H9 (cell line): ENCODE data around the gene CEP120. TPM values are rescaled to one million over a fixed set of nuclear protein-coding genes. Genes with fewer than 3 reads are reported as not detected.

ENCODE experiments used
- DNase-seq: peaks from one replicate; pipeline ENCODE4 v3.0.0-alpha.2; 2017
- H2AFZ ChIP-seq: one replicate; pipeline ENCODE4 v1.6.1; 2013; ENCODE audit warnings: mild to moderate bottlenecking, low read length, control low read depth, moderate library complexity
- H2AK5ac ChIP-seq: 2 replicates; pipeline ENCODE4 v1.6.1; 2013; ENCODE audit warnings: low read length, control low read depth, mixed read lengths; ENCODE audit not compliant: insufficient read length
- H2BK120ac ChIP-seq: one replicate; pipeline ENCODE4 v1.6.1; 2013; ENCODE audit warnings: low read depth, mild to moderate bottlenecking, low read length, control low read depth, inconsistent platforms; ENCODE audit not compliant: poor library complexity, severe bottlenecking
- H2BK12ac ChIP-seq: 2 replicates; pipeline ENCODE4 v1.6.1; 2013; ENCODE audit warnings: low read length, control low read depth, mixed read lengths, low read depth; ENCODE audit not compliant: insufficient read length
- H2BK15ac ChIP-seq: 2 replicates; pipeline ENCODE4 v1.6.1; 2013; ENCODE audit warnings: low read depth, low read length, control low read depth
- H2BK20ac ChIP-seq: one replicate; pipeline ENCODE4 v1.6.1; 2013; ENCODE audit warnings: low read depth, mild to moderate bottlenecking, low read length, control low read depth, inconsistent platforms; ENCODE audit not compliant: poor library complexity, severe bottlenecking
- H2BK5ac ChIP-seq: 2 replicates; pipeline ENCODE4 v1.6.1; 2013; ENCODE audit warnings: low read length, control low read depth, mixed read lengths; ENCODE audit not compliant: insufficient read length
- H3K14ac ChIP-seq: 2 replicates; pipeline ENCODE4 v1.6.1; 2013; ENCODE audit warnings: low read length, control low read depth; ENCODE audit not compliant: insufficient read depth
- H3K18ac ChIP-seq: 2 replicates; pipeline ENCODE4 v1.6.1; 2013; ENCODE audit warnings: low read depth, mild to moderate bottlenecking, mixed read lengths, low read length, control low read depth; ENCODE audit not compliant: insufficient read length
- H3K23ac ChIP-seq: 2 replicates; pipeline ENCODE4 v1.6.1; 2013; ENCODE audit warnings: low read length, control low read depth, mixed read lengths, low read depth; ENCODE audit not compliant: insufficient read length
- H3K23me2 ChIP-seq: 2 replicates; pipeline ENCODE4 v1.6.1; 2013; ENCODE audit warnings: low read depth, mild to moderate bottlenecking, mixed read lengths, low read length, control low read depth; ENCODE audit not compliant: insufficient read length, poor library complexity, severe bottlenecking
- H3K27ac ChIP-seq: 2 replicates; pipeline ENCODE4 v1.5.1; 2013; ENCODE audit warnings: low read length, control low read depth, mixed read lengths, low read depth; ENCODE audit not compliant: insufficient read length
- H3K27me3 ChIP-seq: 2 replicates; pipeline ENCODE4 v1.6.1; 2013; ENCODE audit warnings: low read length, control low read depth, inconsistent platforms; ENCODE audit not compliant: insufficient read depth
- H3K4ac ChIP-seq: 2 replicates; pipeline ENCODE4 v1.6.1; 2013; ENCODE audit warnings: low read depth, mild to moderate bottlenecking, control low read depth, inconsistent platforms, low read length, moderate library complexity
- H3K4me1 ChIP-seq: 2 replicates; pipeline ENCODE4 v1.6.1; 2013; ENCODE audit warnings: low read length, control low read depth, inconsistent platforms; ENCODE audit not compliant: insufficient read depth
- H3K4me2 ChIP-seq: 2 replicates; pipeline ENCODE4 v1.6.1; 2013; ENCODE audit warnings: low read length, control low read depth, mixed read lengths; ENCODE audit not compliant: insufficient read length, insufficient read depth
- H3K56ac ChIP-seq: 2 replicates; pipeline ENCODE4 v1.6.1; 2013; ENCODE audit warnings: low read depth, mild to moderate bottlenecking, mixed read lengths, low read length, control low read depth; ENCODE audit not compliant: insufficient read length
- H3K79me1 ChIP-seq: 2 replicates; pipeline ENCODE4 v1.6.1; 2013; ENCODE audit warnings: low read depth, mild to moderate bottlenecking, moderate library complexity, low read length, control low read depth, inconsistent platforms; ENCODE audit not compliant: insufficient read depth, poor library complexity, severe bottlenecking
- H3K79me2 ChIP-seq: 2 replicates; pipeline ENCODE4 v1.6.1; 2013; ENCODE audit warnings: low read length, control low read depth, inconsistent platforms; ENCODE audit not compliant: insufficient read depth
- H3K9ac ChIP-seq: 2 replicates; pipeline ENCODE4 v1.6.1; 2013; ENCODE audit warnings: low read length, control low read depth, mixed read lengths; ENCODE audit not compliant: insufficient read length; ENCODE audit errors: extremely low read depth
- H3K9me3 ChIP-seq: one replicate; pipeline ENCODE4 v1.6.1; 2013; ENCODE audit warnings: low read depth, low read length, inconsistent platforms; ENCODE audit not compliant: control insufficient read depth
- H3T11ph ChIP-seq: one replicate; pipeline ENCODE4 v1.6.1; 2013; ENCODE audit warnings: mild to moderate bottlenecking, low read length, control low read depth, inconsistent platforms
- H4K20me1 ChIP-seq: one replicate; pipeline ENCODE4 v1.6.1; 2013; ENCODE audit not compliant: control insufficient read depth, insufficient read length, insufficient read depth
- H4K5ac ChIP-seq: 2 replicates; pipeline ENCODE4 v1.6.1; 2013; ENCODE audit warnings: low read depth, mild to moderate bottlenecking, mixed read lengths, low read length, control low read depth; ENCODE audit not compliant: insufficient read length
- H4K8ac ChIP-seq: replicated peaks from 2 replicates; pipeline ENCODE4 v1.6.1; 2013; ENCODE audit warnings: low read length, control low read depth, mixed read lengths, low read depth; ENCODE audit not compliant: insufficient read length
- H4K91ac ChIP-seq: 2 replicates; pipeline ENCODE4 v1.6.1; 2013; ENCODE audit warnings: low read depth, mild to moderate bottlenecking, moderate library complexity, mixed read lengths, low read length, control low read depth; ENCODE audit not compliant: insufficient read length
- H3K27ac Mint-ChIP-seq, 3 experiments: 2 replicates in 2 of 3; 3 replicates in 1 of 3; pipeline ENCODE4 v1.8.0; 2020 to 2021; ENCODE audit warnings: mixed read lengths in 3 of 3, mild to moderate bottlenecking in 1 of 3, moderate library complexity in 1 of 3
- H3K27me3 Mint-ChIP-seq: 2 replicates; pipeline ENCODE4 v1.8.0; 2021; ENCODE audit warnings: low read depth, mild to moderate bottlenecking, moderate library complexity, mixed read lengths
- H3K36me3 Mint-ChIP-seq, 3 experiments: 2 replicates in 2 of 3; 3 replicates in 1 of 3; pipeline ENCODE4 v1.8.0; 2020 to 2021; ENCODE audit warnings: low read depth in 3 of 3, mixed read lengths in 3 of 3; ENCODE audit not compliant: insufficient read depth in 1 of 3
- H3K4me1 Mint-ChIP-seq, 2 experiments: 2 replicates each; pipeline ENCODE4 v1.8.0; 2020; ENCODE audit warnings: mixed read lengths in 2 of 2
- H3K4me3 Mint-ChIP-seq, 2 experiments: 2 replicates in 1 of 2; 3 replicates in 1 of 2; pipeline ENCODE4 v1.8.0; 2020 to 2021; ENCODE audit warnings: mild to moderate bottlenecking in 2 of 2, mixed read lengths in 2 of 2, moderate library complexity in 1 of 2
- H3K9me3 Mint-ChIP-seq, 2 experiments: 2 replicates in 1 of 2; 3 replicates in 1 of 2; pipeline ENCODE4 v1.8.0; 2020; ENCODE audit warnings: mild to moderate bottlenecking in 2 of 2, mixed read lengths in 2 of 2, moderate library complexity in 1 of 2
- CTCF ChIP-seq: fragments of 200-600 bp; sonication (generic); conservative IDR thresholded peaks from 3 replicates; pipeline ENCODE4 v1.8.0; 2021; ENCODE audit warnings: antibody characterized with exemption, mild to moderate bottlenecking
- WGBS: extraction: QIAGEN DNeasy Blood & Tissue Kit; methylation state at CpG from one replicate; pipeline ENCODE4 v1.1.7; 2013; ENCODE audit warnings: missing lambda C conversion rate, low lambda C conversion rate, mixed read lengths; ENCODE audit not compliant: insufficient read length; ENCODE audit errors: extremely low coverage; 5-methylcytosine and 5-hydroxymethylcytosine counted together
- total RNA-seq: library from RNA; stranded (reverse); gene quantifications from 2 replicates; pipeline ENCODE4 v1.2.1, GENCODE V29; 2021

CEP120 gene
- total RNA-seq, 1 experiment from 2014 or later = 22.5 TPM

- no CpG with 5 or more reads among the region's 2 CpGs for WGBS
- DNase-seq = no peak
These were observed 6.8 kb upstream of the CEP120 start for GRCh38 chr5:123429993-123430392.

More at GRCh38 chr5:123429993-123430392, 6.8 kb upstream of the CEP120 start:
- no peak for TF ChIP-seq CTCF
- Histone ChIP-seq H2AK5ac (no peak overlapping the region), H2BK15ac (no peak overlapping the region), H4K91ac (no peak overlapping the region), H2BK5ac (no peak overlapping the region), H2BK12ac (no peak overlapping the region), H2AFZ (no peak overlapping the region), H3K9ac (no peak overlapping the region), H3K4me2 (no peak overlapping the region), H3K4ac (no peak overlapping the region), H3K23ac (no peak overlapping the region), H4K20me1 (no peaks in the 10 kb centered on the region), H3K4me1 (no peaks in the 10 kb centered on the region), H3K79me1 (no peaks in the 10 kb centered on the region), H2BK20ac (no peak overlapping the region), H4K8ac (no peak overlapping the region), H2BK120ac (no peak overlapping the region), H3K23me2 (no peaks in the 10 kb centered on the region), H4K5ac (no peak overlapping the region), H3K27me3 (no peaks in the 10 kb centered on the region), H3K9me3 (no peaks in the 10 kb centered on the region), H3K27ac (no peak overlapping the region), H3T11ph (no peak overlapping the region), H3K79me2 (no peaks in the 10 kb centered on the region), H3K18ac (no peak overlapping the region), H3K14ac (no peak overlapping the region), H3K56ac (no peak overlapping the region)
- H3K27ac Mint-ChIP-seq = no peak overlapping the region
- H3K9me3 Mint-ChIP-seq = no peaks in the 10 kb centered on the region
- peaks cover 4% of the 10 kb centered on the region in 2 experiments for H3K4me1 Mint-ChIP-seq
- H3K36me3 Mint-ChIP-seq = no peaks in the 10 kb centered on the region
- H3K4me3 Mint-ChIP-seq = no peak overlapping the region
- H3K27me3 Mint-ChIP-seq = 0 out of 2 replicates have a peak, but pooled peaks cover 2% of the 10 kb centered on the region
